GM23338 (cell line): ENCODE results near the gene MTCL1. TPM values are rescaled to one million over a fixed set of nuclear protein-coding genes. Genes with fewer than 3 reads are reported as not detected.

ENCODE experiments used
- ATAC-seq: fragments of 200-7000 bp; cut with Tn5 transposase; 3 replicates; pipeline ENCODE4 v1.9.1; 2020
- DNase-seq: peaks from one replicate; pipeline ENCODE4 v3.0.0-alpha.2; 2015; ENCODE audit warnings: low spot score
- H2AFZ ChIP-seq: fragments of 200-600 bp; sonication (generic); 2 replicates; pipeline ENCODE4 v1.8.0; 2016; ENCODE audit warnings: antibody characterized with exemption, mild to moderate bottlenecking, moderate library complexity
- H3F3A ChIP-seq: fragments of 200-600 bp; sonication (generic); replicated peaks from 2 replicates; pipeline ENCODE4 v1.8.0; 2017; ENCODE audit warnings: antibody characterized with exemption, mixed run types, low read depth
- H3K27ac ChIP-seq: fragments of 200-600 bp; sonication (generic); 2 replicates; pipeline ENCODE4 v1.6.1; 2016; ENCODE audit warnings: low read depth
- H3K27me3 ChIP-seq: fragments of 200-600 bp; sonication (generic); 2 replicates; pipeline ENCODE4 v1.8.0; 2016; ENCODE audit warnings: mild to moderate bottlenecking, mixed run types, moderate library complexity; ENCODE audit not compliant: insufficient read depth
- H3K36me3 ChIP-seq: fragments of 200-600 bp; sonication (generic); 2 replicates; pipeline ENCODE4 v1.8.0; 2016; ENCODE audit warnings: mild to moderate bottlenecking; ENCODE audit not compliant: insufficient read depth
- H3K4me1 ChIP-seq: fragments of 200-600 bp; sonication (generic); 2 replicates; pipeline ENCODE4 v1.8.0; 2016; ENCODE audit warnings: mild to moderate bottlenecking, moderate library complexity; ENCODE audit not compliant: insufficient read depth
- H3K4me2 ChIP-seq: fragments of 200-600 bp; sonication (generic); 2 replicates; pipeline ENCODE4 v1.7.1; 2017; ENCODE audit warnings: mixed run types
- H3K4me3 ChIP-seq: fragments of 200-600 bp; sonication (generic); 2 replicates; pipeline ENCODE4 v1.6.1; 2016; ENCODE audit warnings: mixed run types
- H3K79me2 ChIP-seq: fragments of 200-600 bp; sonication (generic); replicated peaks from 2 replicates; pipeline ENCODE4 v1.8.0; 2017; ENCODE audit warnings: mild to moderate bottlenecking; ENCODE audit not compliant: insufficient read depth
- H3K9me2 ChIP-seq: fragments of 200-600 bp; sonication (generic); 2 replicates; pipeline ENCODE4 v1.8.0; 2017; ENCODE audit not compliant: insufficient read depth
- H4K20me1 ChIP-seq: fragments of 200-600 bp; sonication (generic); replicated peaks from 2 replicates; pipeline ENCODE4 v1.8.0; 2017; ENCODE audit warnings: mild to moderate bottlenecking; ENCODE audit not compliant: insufficient read depth
- H3K27ac Mint-ChIP-seq: 2 replicates; pipeline ENCODE4 v1.8.0; 2020; ENCODE audit warnings: inconsistent platforms, mild to moderate bottlenecking, moderate library complexity, mixed read lengths
- H3K27me3 Mint-ChIP-seq: 3 replicates; pipeline ENCODE4 v1.8.0; 2022; ENCODE audit warnings: low read depth, mild to moderate bottlenecking, moderate library complexity, mixed read lengths, inconsistent platforms; ENCODE audit not compliant: insufficient read depth, poor library complexity
- H3K36me3 Mint-ChIP-seq: 3 replicates; pipeline ENCODE4 v1.8.0; 2021; ENCODE audit warnings: low read depth, mild to moderate bottlenecking, inconsistent platforms, moderate library complexity, mixed read lengths
- H3K4me1 Mint-ChIP-seq: 3 replicates; pipeline ENCODE4 v1.8.0; 2020; ENCODE audit warnings: mild to moderate bottlenecking, inconsistent platforms, mixed read lengths
- H3K4me3 Mint-ChIP-seq: 3 replicates; pipeline ENCODE4 v1.8.0; 2021; ENCODE audit warnings: moderate library complexity, mild to moderate bottlenecking, inconsistent platforms, mixed read lengths
- H3K9me3 Mint-ChIP-seq: 3 replicates; pipeline ENCODE4 v1.8.0; 2020; ENCODE audit warnings: moderate library complexity, mild to moderate bottlenecking, inconsistent platforms, mixed read lengths
- CREB1 ChIP-seq: fragments of 250-450 bp; sonication (Bioruptor Pico); IDR thresholded peaks from 2 replicates; pipeline ENCODE4 v1.5.0; 2020; ENCODE audit warnings: low read depth, mild to moderate bottlenecking, moderate library complexity
- CTCF ChIP-seq, 2 experiments: fragments of 200-600 bp in 1 of 2; sonication (generic) in 1 of 2; conservative IDR thresholded peaks; 2 replicates each; pipeline versions ENCODE4 v1.5.1 to v1.6.1; 2016 to 2017; ENCODE audit warnings: antibody characterized with exemption in 2 of 2, low read depth in 2 of 2, mild to moderate bottlenecking in 2 of 2, moderate library complexity in 1 of 2
- JUNB ChIP-seq: IDR thresholded peaks from one replicate; pipeline ENCODE4 v1.6.1; 2016; ENCODE audit warnings: antibody characterized with exemption; ENCODE audit not compliant: unreplicated experiment
- POLR2AphosphoS5 ChIP-seq: IDR thresholded peaks from 2 replicates; pipeline ENCODE4 v1.6.1; 2016; ENCODE audit warnings: antibody characterized with exemption, low read depth
- REST ChIP-seq: IDR thresholded peaks from one replicate; pipeline ENCODE4 v1.6.1; 2018; ENCODE audit warnings: antibody characterized with exemption; ENCODE audit not compliant: unreplicated experiment
- ZNF114 ChIP-seq: fragments of 250-450 bp; sonication (Bioruptor Pico); IDR thresholded peaks from 2 replicates; pipeline ENCODE4 v1.5.0; 2020; ENCODE audit warnings: mild to moderate bottlenecking, moderate library complexity
- ZNF331 ChIP-seq: fragments of 250-450 bp; sonication (Bioruptor Pico); IDR thresholded peaks from 2 replicates; pipeline ENCODE4 v1.5.0; 2020; ENCODE audit warnings: low read depth, mild to moderate bottlenecking, moderate library complexity
- ZNF462 ChIP-seq: fragments of 250-450 bp; sonication (Bioruptor Pico); IDR thresholded peaks from 2 replicates; pipeline ENCODE4 v1.5.0; 2020; ENCODE audit warnings: mild to moderate bottlenecking, moderate library complexity
- polyA plus RNA-seq: library from polyadenylated mRNA; unstranded; fragments of >200 nt; fragmentation: Nextera tagmentation; extraction: Ambion mirVana; gene quantifications from 2 replicates; pipeline ENCODE4 v1.2.1, GENCODE V29; 2016
- total RNA-seq: library from RNA; depleted of rRNA; stranded (reverse); fragments of >200 nt; shearing (Covaris generic); gene quantifications from 2 replicates; pipeline ENCODE4 v1.2.3, GENCODE V29; 2014

MTCL1 gene
- total and polyA plus RNA-seq, 2 experiments from 2014 or later: 14.4 to 45.0 TPM

- no peak for TF ChIP-seq REST
Observed at GRCh38 chr18:8709248-8710059, 4.1 kb downstream of the MTCL1 start (continued).

- Histone ChIP-seq H3K79me2 (peaks cover 87% of the 10 kb centered on the region), H3K9me2 (no peaks in the 10 kb centered on the region), H3F3A (0 out of 2 replicates have a peak, but pooled peaks cover 10% of the 10 kb centered on the region), H4K20me1 (no peaks in the 10 kb centered on the region), H3K27me3 (peaks cover 9% of the 10 kb centered on the region), H3K4me3 (no peak overlapping the region), H2AFZ (no peak overlapping the region), H3K36me3 (no peaks in the 10 kb centered on the region), H3K27ac (0 out of 2 replicates have a peak overlapping the region, but pooled peaks have one; percentile 30), H3K4me2 (no peak overlapping the region), H3K4me1 (peaks cover 41% of the 10 kb centered on the region)
- Mint-ChIP-seq H3K27me3 (peaks cover 10% of the 10 kb centered on the region), H3K4me3 (no peak overlapping the region), H3K27ac (no peak overlapping the region), H3K9me3 (peaks cover 6% of the 10 kb centered on the region), H3K36me3 (peaks cover 55% of the 10 kb centered on the region), H3K4me1 (peaks cover 60% of the 10 kb centered on the region)
- no peak for DNase-seq
- ATAC-seq: no peak
- TF ChIP-seq ZNF114 (CRISPR knock-in tag) (no peak), JUNB (no peak), CREB1 (no peak), CTCF (conservative IDR thresholded peaks at IDR 0.05; ENCODE audit: low read depth in 2 of 2) (no peak), ZNF462 (CRISPR knock-in tag) (no peak), ZNF331 (CRISPR knock-in tag) (no peak), POLR2AphosphoS5 (no peak), REST (no peak)
Observed at GRCh38 chr18:8711736-8712135, 6.4 kb downstream of the MTCL1 start.
